ENCODE measurements around the gene TTBK2.
"Not testable (repeated sequence)": the region's sequence is repeated elsewhere in the genome, so short reads cannot be mapped to it uniquely, and the experiment has no call there.

The TTBK2 gene

DNA sequence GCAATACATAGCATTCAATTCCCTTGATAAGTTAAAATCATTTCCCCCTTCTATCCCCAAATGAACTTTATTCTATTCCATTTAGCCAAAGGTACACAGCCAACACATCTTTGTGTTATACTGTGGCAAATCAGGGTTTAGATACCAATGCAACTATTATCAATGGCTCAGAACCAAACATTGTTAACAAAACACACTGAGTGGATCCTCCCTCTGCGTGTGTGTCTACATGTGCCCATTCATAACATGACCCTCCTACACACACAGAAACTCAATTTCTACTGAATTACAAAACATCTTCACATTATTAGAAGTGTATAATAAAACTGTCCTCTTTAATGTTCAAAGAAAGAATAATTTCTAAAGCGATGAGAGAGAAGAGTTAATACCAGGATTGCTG lies 1.3 kb downstream of the TTBK2 start:
- Mint-ChIP-seq H3K27ac (peak overlapping the region; percentile 92), H3K4me1 (peaks cover 39% of the 10 kb centered on the region), H3K9me3 (no peaks in the 10 kb centered on the region), H3K36me3 (no peaks in the 10 kb centered on the region), H3K27me3 (no peaks in the 10 kb centered on the region), H3K4me3 (peak overlapping the region; percentile 95)

DNA sequence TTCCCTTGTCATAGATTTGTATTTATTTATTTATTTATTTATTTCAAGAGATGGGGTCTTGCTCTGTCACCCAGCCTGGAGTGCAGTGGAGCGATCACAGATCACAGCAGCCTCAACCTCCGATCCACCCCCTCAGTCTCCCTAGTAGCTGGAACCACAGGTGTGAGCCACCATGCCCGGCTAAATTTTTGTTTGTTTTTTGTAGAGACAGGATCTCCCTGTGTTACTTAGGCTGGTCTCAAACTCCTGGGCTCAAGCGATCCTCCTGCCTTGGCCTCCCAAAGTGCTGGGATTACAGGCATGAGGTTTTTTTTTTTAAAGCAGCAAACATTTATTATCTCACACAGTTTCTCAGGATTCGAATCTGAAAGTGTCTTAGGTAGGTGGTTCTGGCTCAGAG lies 2.5 kb downstream of the TTBK2 start:
- Mint-ChIP-seq H3K4me3 (no peak overlapping the region), H3K27me3 (no peaks in the 10 kb centered on the region), H3K9me3 (no peaks in the 10 kb centered on the region), H3K27ac (peak overlapping the region; percentile 51), H3K36me3 (no peaks in the 10 kb centered on the region), H3K4me1 (peaks cover 39% of the 10 kb centered on the region)

DNA sequence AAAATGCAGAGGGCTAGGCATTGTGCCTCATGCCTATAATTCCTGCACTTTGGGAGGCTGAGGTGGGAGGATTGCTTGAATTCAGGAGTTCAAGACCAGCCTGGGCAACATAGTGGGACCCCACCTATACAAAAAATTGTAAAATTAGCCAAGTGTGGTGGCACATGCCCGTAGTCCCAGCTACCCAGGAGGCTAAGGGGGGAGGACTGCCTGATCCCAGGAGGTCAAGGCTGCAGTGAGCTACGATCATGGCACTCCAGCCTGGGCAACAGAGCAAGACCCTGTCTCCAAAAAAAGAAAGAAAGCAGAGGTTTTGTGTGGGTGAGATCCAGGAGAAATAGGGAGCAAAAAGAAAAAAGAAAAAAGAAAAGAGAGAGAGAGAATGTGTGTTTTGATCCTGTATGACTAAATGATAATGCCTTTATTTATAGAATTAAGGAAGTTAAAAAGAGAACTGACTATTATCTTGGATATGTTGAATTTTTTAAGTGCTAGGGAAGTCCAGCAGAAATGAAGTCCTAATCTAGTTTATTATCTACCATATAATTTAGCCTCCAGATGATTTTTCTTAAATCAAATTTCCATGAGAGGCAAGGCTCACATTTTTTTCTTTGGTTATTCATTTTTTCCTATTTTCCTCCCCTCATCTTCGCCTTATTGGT lies 4.8 kb downstream of the TTBK2 start:
- H3K4me1 Mint-ChIP-seq, result peaks cover 42% of the 10 kb centered on the region

DNA sequence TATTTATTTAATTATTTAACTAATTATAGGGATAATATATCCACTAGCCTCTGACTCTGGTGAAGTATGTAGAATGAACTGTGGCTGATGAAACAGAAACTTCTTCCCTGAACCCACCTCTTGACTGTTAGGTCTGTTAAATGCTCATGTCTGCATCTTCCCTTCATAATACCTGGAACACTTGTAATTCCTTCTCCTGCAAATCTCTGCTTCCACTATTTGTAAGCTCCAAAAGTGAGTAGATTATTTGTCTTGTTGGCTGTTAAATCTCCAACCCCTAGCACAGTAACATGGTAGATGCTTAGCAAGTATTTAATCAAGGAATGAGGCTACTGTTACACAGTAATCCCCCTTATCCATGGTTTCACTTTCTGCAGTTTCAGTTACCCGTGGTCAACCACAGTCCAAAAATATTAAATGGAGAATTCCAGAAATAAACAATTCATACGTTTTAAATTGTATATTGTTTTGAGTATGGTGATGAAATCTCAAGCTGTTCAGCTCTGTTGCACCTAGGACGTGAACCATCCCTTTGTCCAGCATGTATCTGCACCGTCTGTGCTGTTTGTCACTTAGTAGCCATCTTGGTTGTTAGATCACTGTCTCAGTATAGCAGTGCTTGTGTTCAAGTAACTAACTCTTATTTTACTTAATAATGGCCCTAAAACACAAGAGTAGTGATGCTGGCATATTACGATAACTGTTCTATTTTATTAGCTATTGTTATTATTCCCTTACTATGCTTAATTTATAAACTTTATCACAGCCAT lies 5.7 kb downstream of the TTBK2 start:
- Mint-ChIP-seq H3K4me3 (no peak overlapping the region), H3K27me3 (no peaks in the 10 kb centered on the region), H3K4me1 (peaks cover 43% of the 10 kb centered on the region), H3K36me3 (no peaks in the 10 kb centered on the region), H3K27ac (no peak overlapping the region), H3K9me3 (no peaks in the 10 kb centered on the region)

More for the DNA sequence above, 4.8 kb downstream of the TTBK2 start:
- no peaks in the 10 kb centered on the region for H3K9me3 Mint-ChIP-seq
- no peak overlapping the region for H3K27ac Mint-ChIP-seq
- H3K36me3 Mint-ChIP-seq, result no peaks in the 10 kb centered on the region
- H3K4me3 Mint-ChIP-seq, result no peak overlapping the region
- H3K27me3 Mint-ChIP-seq, result no peaks in the 10 kb centered on the region

DNA sequence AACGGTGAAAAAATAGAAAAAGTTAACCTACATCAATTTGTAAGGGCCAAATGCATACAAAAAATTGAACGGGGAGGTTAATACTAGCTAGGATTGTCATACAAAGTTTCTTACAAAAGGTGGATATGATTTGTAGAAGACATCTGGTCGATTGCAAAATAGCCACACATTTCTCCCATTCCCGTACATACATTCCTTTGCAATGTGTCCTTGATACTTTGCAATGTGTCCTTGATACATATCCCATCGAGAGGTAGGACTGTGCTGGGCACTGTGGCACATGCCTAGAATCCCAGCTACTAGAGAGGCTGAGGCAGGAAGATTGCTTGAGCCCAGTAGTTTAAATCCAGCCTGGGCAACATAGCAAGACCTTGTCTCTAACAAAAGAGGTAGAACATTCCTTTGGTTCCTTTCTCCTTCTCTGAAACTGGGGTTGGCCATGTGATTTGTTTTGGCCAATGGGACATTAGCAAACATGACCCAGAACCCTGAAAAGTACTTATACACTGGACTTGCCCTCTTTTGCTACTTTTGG lies 9.5 kb downstream of the TTBK2 start:
- H3K27ac Mint-ChIP-seq, result peak overlapping the region; percentile 36
- H3K4me1 Mint-ChIP-seq, result peaks cover 38% of the 10 kb centered on the region
- H3K27me3 Mint-ChIP-seq, result no peaks in the 10 kb centered on the region
- peaks cover 5% of the 10 kb centered on the region for H3K36me3 Mint-ChIP-seq
- no peak overlapping the region for H3K4me3 Mint-ChIP-seq
- H3K9me3 Mint-ChIP-seq, result no peaks in the 10 kb centered on the region

DNA sequence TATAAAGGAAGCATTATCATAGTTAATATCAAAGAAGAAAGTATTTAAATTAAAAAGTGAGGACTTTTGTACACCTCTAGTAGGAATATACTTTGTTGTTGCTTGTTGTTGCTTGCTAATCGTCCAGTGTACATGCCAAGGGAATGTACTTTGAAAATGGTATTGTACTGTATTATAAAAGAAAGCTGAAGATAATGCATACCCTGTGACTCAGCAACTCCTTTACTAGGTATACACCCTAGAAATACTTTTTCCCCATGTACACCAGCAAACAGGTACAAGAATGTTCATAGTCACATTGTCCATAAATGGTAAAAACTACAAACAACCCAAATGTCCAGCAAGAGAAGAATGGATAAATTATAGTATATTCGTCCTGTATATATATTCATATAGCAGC lies 12.0 kb downstream of the TTBK2 start:
- peaks cover 5% of the 10 kb centered on the region for H3K36me3 Mint-ChIP-seq
- no peaks in the 10 kb centered on the region for H3K9me3 Mint-ChIP-seq
- H3K27ac Mint-ChIP-seq, result no peak overlapping the region
- H3K4me1 Mint-ChIP-seq, result peaks cover 34% of the 10 kb centered on the region
- H3K27me3 Mint-ChIP-seq, result no peaks in the 10 kb centered on the region
- no peak overlapping the region for H3K4me3 Mint-ChIP-seq

DNA sequence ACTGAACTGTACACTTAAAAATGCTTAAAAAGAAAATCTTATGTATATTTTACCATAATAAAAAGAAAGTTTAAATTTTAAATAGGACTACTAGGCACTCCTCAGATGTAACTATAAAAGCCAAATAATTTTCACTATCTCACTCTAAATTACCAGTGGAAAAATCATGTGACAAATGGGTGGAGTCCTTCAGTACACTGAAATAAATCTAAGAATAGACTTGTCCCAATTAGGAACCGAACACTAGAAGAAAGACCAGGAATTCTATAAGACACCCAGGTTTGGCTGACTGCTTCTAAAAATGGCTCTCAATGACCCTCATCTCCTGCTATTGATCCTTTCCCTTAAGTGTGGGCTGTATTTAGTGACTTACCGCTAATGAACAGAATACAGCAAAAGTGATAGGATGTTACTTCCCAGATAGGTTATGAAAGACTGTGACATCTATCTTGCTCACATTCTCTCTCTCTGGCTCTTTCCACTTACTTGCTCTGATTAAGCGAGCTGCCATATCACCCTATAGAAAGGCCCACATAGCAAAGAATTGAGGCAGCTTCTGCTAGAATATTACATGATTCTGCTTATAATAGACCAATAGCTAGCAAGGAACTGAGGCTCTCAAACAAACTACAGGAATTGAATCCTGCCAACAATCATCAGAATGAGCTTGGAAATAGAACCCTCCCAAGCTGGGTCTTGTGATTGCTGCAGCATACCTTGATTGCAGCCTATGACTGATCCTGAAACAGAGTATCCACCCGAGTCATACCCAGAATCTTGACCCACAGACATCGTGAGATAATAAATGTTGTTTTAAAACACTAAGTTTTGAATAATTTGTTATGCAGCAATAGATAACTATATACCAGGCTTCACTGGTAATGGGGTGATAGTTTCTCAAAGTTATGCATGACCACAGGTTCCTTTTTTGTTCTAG lies 16.9 kb downstream of the TTBK2 start:
- no peak overlapping the region for H3K4me3 Mint-ChIP-seq
- no peak overlapping the region for H3K27ac Mint-ChIP-seq
- H3K9me3 Mint-ChIP-seq, result no peaks in the 10 kb centered on the region
- H3K27me3 Mint-ChIP-seq, result no peaks in the 10 kb centered on the region
- peaks cover 16% of the 10 kb centered on the region for H3K4me1 Mint-ChIP-seq
- H3K36me3 Mint-ChIP-seq, result peaks cover 5% of the 10 kb centered on the region

DNA sequence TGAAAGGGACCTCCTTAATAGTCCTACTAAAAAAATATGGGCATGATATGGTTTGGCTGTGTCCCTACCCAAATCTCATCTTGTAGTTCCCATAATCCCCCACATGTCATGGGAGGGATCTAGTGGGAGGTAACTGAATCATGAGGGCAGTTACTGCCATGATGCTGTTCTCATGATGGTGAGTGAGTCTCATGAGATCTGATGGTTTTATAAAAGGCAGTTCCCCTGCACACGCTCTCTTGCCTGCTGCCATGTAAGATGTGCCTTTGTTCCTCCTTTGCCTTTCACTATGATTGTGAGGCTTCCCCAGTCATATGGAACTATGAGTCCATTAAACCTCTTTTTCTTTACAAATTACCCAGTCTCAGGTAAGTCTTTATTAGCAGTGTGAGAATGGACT lies 26.7 kb downstream of the TTBK2 start:
- Mint-ChIP-seq H3K36me3 (peaks cover 11% of the 10 kb centered on the region), H3K4me1 (peaks cover 16% of the 10 kb centered on the region)
- H3K4me3 Mint-ChIP-seq, H3K27ac Mint-ChIP-seq, H3K27me3 Mint-ChIP-seq, H3K9me3 Mint-ChIP-seq: not testable (repeated sequence)

DNA sequence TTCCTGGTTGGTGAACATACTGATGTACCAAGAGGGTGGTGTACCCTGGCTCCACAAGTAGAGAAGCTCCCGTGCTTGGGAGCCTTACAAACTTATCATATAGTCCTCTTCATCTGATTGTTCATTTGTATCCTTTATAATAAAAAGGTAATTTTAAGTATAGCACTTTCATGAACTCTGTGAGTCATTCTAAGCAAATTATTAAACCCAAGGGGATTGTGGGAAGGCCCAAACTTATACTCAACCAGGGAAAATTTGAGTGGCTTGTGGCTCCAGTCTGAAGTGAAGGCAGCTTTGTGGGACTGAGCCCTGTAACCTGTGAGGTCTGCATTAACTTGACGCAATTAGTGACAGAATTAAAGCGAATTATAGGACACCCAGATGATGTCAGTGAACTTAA lies 29.0 kb downstream of the TTBK2 start:
- Mint-ChIP-seq H3K27ac (no peak overlapping the region), H3K9me3 (peaks cover 5% of the 10 kb centered on the region), H3K4me1 (peaks cover 12% of the 10 kb centered on the region), H3K36me3 (peaks cover 13% of the 10 kb centered on the region), H3K27me3 (no peaks in the 10 kb centered on the region), H3K4me3 (no peak overlapping the region)

DNA sequence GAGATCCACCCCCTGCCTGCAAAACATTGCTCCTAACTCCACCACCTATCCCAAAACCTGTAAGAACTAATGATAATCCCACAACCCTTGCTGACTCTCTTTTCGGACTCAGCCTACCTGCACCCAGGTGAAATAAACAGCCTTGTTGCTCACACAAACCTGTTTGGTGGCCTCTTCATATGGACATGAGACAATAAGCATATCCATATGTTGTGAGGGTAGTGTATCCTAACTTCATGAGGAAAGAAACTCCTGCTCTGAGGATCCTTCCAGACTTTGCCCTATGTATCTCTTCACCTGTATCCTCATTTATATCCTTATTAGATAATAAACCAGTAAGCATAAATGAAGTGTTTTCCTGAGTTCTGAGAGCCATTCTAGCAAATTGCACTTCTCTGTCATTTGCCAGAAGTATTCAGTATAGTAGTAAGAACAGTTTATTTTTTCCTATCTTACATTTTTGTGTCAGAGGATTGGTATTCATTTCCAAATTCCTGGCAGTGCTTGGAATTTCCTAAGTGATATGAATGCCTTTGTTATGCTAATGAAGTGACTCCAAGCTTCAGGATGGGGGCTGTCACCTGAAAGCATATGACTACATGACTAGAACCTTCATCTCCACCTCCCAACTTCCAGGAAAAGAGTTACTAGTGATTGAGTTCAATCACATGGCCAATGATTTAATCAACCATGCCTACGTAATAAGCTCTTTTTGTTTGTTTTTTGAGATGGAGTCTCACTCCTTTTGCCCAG lies 30.2 kb downstream of the TTBK2 start:
- Mint-ChIP-seq H3K4me1 (peaks cover 14% of the 10 kb centered on the region), H3K9me3 (peaks cover 17% of the 10 kb centered on the region), H3K4me3 (no peak overlapping the region), H3K27ac (no peak overlapping the region), H3K27me3 (no peaks in the 10 kb centered on the region), H3K36me3 (peaks cover 17% of the 10 kb centered on the region)

DNA sequence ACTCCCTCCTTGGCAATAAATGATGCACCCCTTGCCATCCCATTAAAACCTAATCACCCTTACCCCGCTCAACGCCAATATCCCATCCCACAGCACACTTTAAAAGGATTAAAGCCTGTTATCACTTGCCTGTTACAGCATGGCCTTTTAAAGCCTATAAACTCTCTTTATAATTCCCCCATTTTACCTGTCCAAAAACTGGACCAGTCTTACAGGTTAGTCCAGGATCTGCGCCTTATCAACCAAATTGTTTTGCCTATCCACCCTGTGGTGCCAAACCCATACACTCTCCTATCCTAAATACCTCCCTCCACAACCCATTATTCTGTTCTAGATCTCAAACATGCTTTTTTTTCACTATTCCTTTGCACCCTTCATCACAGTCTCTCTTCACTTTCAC lies 33.2 kb downstream of the TTBK2 start:
- H3K27ac Mint-ChIP-seq, H3K27me3 Mint-ChIP-seq, H3K4me3 Mint-ChIP-seq: not testable (repeated sequence)
- Mint-ChIP-seq H3K9me3 (peaks cover 12% of the 10 kb centered on the region), H3K4me1 (peaks cover 14% of the 10 kb centered on the region), H3K36me3 (peaks cover 21% of the 10 kb centered on the region)

DNA sequence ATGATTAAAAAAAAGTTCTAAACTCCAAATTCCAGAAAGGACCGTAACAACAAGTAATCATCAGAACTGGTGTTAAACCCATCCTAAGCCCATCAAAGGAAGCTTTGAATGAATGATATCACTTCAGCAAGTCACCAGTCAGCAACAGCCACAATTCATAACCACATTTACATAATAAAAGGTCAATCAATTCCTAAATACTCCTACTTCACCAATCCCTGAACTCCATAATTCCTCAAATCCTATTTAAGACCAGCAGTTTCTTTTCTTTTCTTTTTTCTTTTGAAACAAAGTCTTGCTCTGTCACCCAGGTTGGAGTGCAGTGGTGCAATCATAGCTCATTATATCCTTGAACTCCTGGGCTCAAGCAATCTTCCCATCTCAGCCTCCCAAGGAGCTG lies 40.5 kb downstream of the TTBK2 start:
- no peaks in the 10 kb centered on the region for H3K9me3 Mint-ChIP-seq

DNA sequence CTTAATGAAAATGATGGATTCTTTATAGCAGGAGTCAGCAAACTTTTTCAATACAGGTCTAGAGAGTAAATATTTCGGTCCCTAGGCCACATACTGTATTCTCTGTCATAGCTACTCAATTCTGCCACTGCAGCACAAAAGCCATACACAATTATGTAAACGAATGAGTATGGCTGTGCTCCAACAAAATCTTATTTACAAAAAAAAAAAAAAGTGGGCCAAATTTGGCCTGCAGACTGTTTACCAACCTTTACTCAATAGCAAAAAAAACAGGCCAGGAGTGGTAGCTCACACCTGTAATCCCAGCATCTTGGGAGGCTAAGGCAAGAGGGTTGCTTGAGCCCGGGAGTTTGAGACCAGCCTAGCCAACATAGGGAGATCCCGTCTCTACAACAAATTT lies 41.1 kb downstream of the TTBK2 start:
- H3K27me3 Mint-ChIP-seq, result no peaks in the 10 kb centered on the region
- H3K9me3 Mint-ChIP-seq, result no peaks in the 10 kb centered on the region
- no peak overlapping the region for H3K4me3 Mint-ChIP-seq
- no peaks in the 10 kb centered on the region for H3K4me1 Mint-ChIP-seq
- H3K27ac Mint-ChIP-seq, result no peak overlapping the region
- H3K36me3 Mint-ChIP-seq, result peaks cover 16% of the 10 kb centered on the region

More for the DNA sequence above, 40.5 kb downstream of the TTBK2 start:
- H3K4me3 Mint-ChIP-seq, result no peak overlapping the region
- no peak overlapping the region for H3K27ac Mint-ChIP-seq
- no peaks in the 10 kb centered on the region for H3K4me1 Mint-ChIP-seq
- no peaks in the 10 kb centered on the region for H3K27me3 Mint-ChIP-seq
- H3K36me3 Mint-ChIP-seq, result peaks cover 17% of the 10 kb centered on the region

DNA sequence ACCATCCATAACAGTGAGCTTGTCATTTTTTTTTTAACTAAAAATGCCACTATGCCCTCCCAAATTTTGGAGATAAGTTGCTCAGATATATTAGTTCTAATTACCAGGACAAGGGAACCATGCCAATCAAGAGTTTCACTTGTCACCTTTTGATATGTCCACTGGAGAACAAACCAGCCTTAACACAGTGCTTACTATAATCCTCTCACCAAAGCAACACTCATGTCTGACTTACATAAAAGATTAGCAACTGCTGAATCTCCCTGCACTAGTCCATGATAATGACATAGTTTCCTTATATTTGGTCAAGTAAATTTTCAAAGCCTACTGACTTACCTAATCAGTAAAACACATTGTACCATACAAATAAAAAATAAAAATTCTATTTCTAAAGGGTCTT lies 44.4 kb downstream of the TTBK2 start:
- Mint-ChIP-seq H3K36me3 (peaks cover 11% of the 10 kb centered on the region), H3K9me3 (no peaks in the 10 kb centered on the region), H3K4me1 (no peaks in the 10 kb centered on the region), H3K27ac (no peak overlapping the region), H3K27me3 (no peaks in the 10 kb centered on the region), H3K4me3 (no peak overlapping the region)

DNA sequence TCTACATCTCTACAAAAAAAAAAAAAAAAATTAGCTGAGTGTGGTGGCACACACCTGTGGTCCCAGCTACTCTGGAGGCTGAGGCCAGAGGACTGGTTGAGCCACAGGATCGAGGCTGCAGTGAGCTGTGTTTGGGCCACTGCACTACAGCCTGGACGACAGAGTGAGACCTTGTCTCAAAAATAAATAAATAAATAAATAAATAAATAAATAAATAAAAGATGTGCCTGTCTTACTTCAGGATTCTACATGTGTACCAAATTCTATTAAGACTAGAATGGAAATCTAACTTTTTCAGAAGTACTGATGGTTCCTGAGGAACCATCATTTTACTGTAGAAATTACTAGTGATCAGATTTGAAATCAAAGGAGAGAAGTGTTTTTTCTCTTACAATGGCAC lies 51.9 kb downstream of the TTBK2 start:
- H3K4me3 Mint-ChIP-seq, result no peak overlapping the region
- H3K36me3 Mint-ChIP-seq, result peaks cover 29% of the 10 kb centered on the region

More for the DNA sequence above, 51.9 kb downstream of the TTBK2 start:
- no peaks in the 10 kb centered on the region for H3K4me1 Mint-ChIP-seq
- H3K27me3 Mint-ChIP-seq, result no peaks in the 10 kb centered on the region
- no peak overlapping the region for H3K27ac Mint-ChIP-seq
- H3K9me3 Mint-ChIP-seq, result no peaks in the 10 kb centered on the region

All from activated naive CD4-positive, alpha-beta T cell treated with anti-CD3 and anti-CD28 coated beads, Interleukin-2, amount 50 U/mL, for 24 hours (primary cell).